Right cardiac atrium (tissue), 5 donors: ENCODE results near the gene BPIFA1. TPM values are rescaled to one million over a fixed set of nuclear protein-coding genes. Genes with fewer than 3 reads are reported as not detected.

Experiments used
- ATAC-seq, 2 donors: fragments of 200-7000 bp; cut with Tn5 transposase; one replicate each; pipeline versions ENCODE4 v1.8.0 to v1.9.1; 2020; ENCODE audit warnings: moderate library complexity in 2 of 2, mild to moderate bottlenecking in 1 of 2
- DNase-seq, 3 donors: peaks; one replicate each; pipeline ENCODE4 v3.0.0-alpha.2; 2020
- H3K27ac ChIP-seq: one replicate; pipeline ENCODE4 v1.5.1; 2013; ENCODE audit warnings: mild to moderate bottlenecking, low read length, control low read depth, moderate library complexity
- H3K27me3 ChIP-seq: one replicate; pipeline ENCODE4 v1.6.1; 2013; ENCODE audit not compliant: control insufficient read depth, insufficient read depth
- H3K4me1 ChIP-seq: one replicate; pipeline ENCODE4 v1.6.1; 2013; ENCODE audit warnings: low read length; ENCODE audit not compliant: control insufficient read depth, insufficient read depth
- H3K4me3 ChIP-seq: one replicate; pipeline ENCODE4 v1.5.1; 2013; ENCODE audit warnings: low read length, control low read depth
- H3K9me3 ChIP-seq: one replicate; pipeline ENCODE4 v1.6.1; 2013; ENCODE audit warnings: low read length; ENCODE audit not compliant: control insufficient read depth
- WGBS: extraction: QIAGEN DNeasy Blood & Tissue Kit; methylation state at CpG from one replicate; pipeline ENCODE4 v1.1.7; 2013; 5-methylcytosine and 5-hydroxymethylcytosine counted together
- intact Hi-C, 4 donors: fragments of 100-400 bp; cut with DNase I; formaldehyde crosslinking; loops; one replicate each; pipeline versions ENCODE4 v1.11.0 to v1.14.0; 2022 to 2023
- long read RNA-seq, 4 donors: library from polyadenylated mRNA; unstranded; transcript quantifications; one replicate each; pipeline ENCODE4 v2.0.0, GENCODE V29; 2020 to 2021
- polyA plus RNA-seq: library from polyadenylated mRNA; stranded (reverse); fragments of 200-250 nt; gene quantifications from one replicate; pipeline ENCODE4 v1.2.3, GENCODE V29; 2013
- total RNA-seq, 4 donors: library from RNA; stranded (reverse); fragmentation: NEBNext Ultra II Directional; extraction: Animal tissue kit (Norgen Biotek cat#: 25700); gene quantifications; one replicate each; pipeline ENCODE4 v1.2.1, GENCODE V29; 2021
- donor health status: healthy with polysubstance abuse.
- donor health status: DM: no; HTN: yes; CAD: no.
- donor health status: DM: no; HTN: no; CAD: no.
- donor health status: DM: no; HTN: yes; CAD: no; lungs with severe emphysema.
- donor health status: DM: yes; HTN: yes; CAD: no.

The BPIFA1 gene
- not detected for total RNA-seq
- not detected for polyA plus RNA-seq
- long read RNA-seq, donor 1, result 0 reads
- long read RNA-seq, donor 2, result 0 reads
- long read RNA-seq, donor 3, result 0 reads
- long read RNA-seq, donor 4, result 0 reads

GRCh38 chr20:33235696-33236095 is at the start of gene BPIFA1:
BPIFA1 (plus strand) TSS chr20:33235996; CDS start chr20:33237712, 1,716 bp downstream.
- H3K27ac ChIP-seq, result no peak within 1 kb of the TSS
- DNase-seq, result no peak
- no peaks in the 10 kb centered on the region for H3K9me3 ChIP-seq
- H3K27me3 ChIP-seq, result no peaks in the 10 kb centered on the region
- no peak within 1 kb of the TSS for H3K4me3 ChIP-seq
- no peaks in the 10 kb centered on the region for H3K4me1 ChIP-seq
- 64% methylated on average over 5 of the region's 5 CpGs for WGBS
- no peak for ATAC-seq
- intact Hi-C loops, result no loop called here

- H3K4me1 ChIP-seq, result no peaks in the 10 kb centered on the region
- H3K27me3 ChIP-seq, result no peaks in the 10 kb centered on the region
- no peak overlapping the region for H3K4me3 ChIP-seq
- intact Hi-C loops, result no loop called here
- no peak for DNase-seq
- H3K27ac ChIP-seq, result no peak overlapping the region
- WGBS, result 68% methylated on average over 4 of the region's 4 CpGs
- no peak for ATAC-seq
- H3K9me3 ChIP-seq, result no peaks in the 10 kb centered on the region
Measured at GRCh38 chr20:33187491-33187890, 48.3 kb upstream of the BPIFA1 start.

- no peak overlapping the region for H3K27ac ChIP-seq
- H3K4me3 ChIP-seq, result no peak overlapping the region
- WGBS, result 83% methylated on average over 9 of the region's 9 CpGs
- DNase-seq, result no peak
- H3K4me1 ChIP-seq, result no peaks in the 10 kb centered on the region
- intact Hi-C loops, result no loop called here
- ATAC-seq, result no peak
- no peaks in the 10 kb centered on the region for H3K9me3 ChIP-seq
- H3K27me3 ChIP-seq, result no peaks in the 10 kb centered on the region
Measured at GRCh38 chr20:33188421-33188820, 47.4 kb upstream of the BPIFA1 start.

- WGBS, result 53% methylated on average over 3 of the region's 3 CpGs
- no peak overlapping the region for H3K27ac ChIP-seq
- no peaks in the 10 kb centered on the region for H3K27me3 ChIP-seq
- H3K9me3 ChIP-seq, result no peaks in the 10 kb centered on the region
- H3K4me3 ChIP-seq, result no peak overlapping the region
- intact Hi-C loops, result no loop called here
- ATAC-seq, result no peak
- no peaks in the 10 kb centered on the region for H3K4me1 ChIP-seq
- no peak for DNase-seq
Measured at GRCh38 chr20:33191484-33191883, 44.3 kb upstream of the BPIFA1 start.

GRCh38 chr20:33191955-33192354 is 43.8 kb upstream of the BPIFA1 start:
- no peak overlapping the region for H3K4me3 ChIP-seq
- no peak overlapping the region for H3K27ac ChIP-seq
- no peaks in the 10 kb centered on the region for H3K9me3 ChIP-seq
- no peak for DNase-seq
- H3K4me1 ChIP-seq, result no peaks in the 10 kb centered on the region
- WGBS, result 88% methylated on average over 1 of the region's 1 CpG
- no peak for ATAC-seq
- intact Hi-C loops, result no loop called here
- H3K27me3 ChIP-seq, result no peaks in the 10 kb centered on the region

GRCh38 chr20:33192912-33193501 is 42.8 kb upstream of the BPIFA1 start:
- Histone ChIP-seq H3K27ac (no peak overlapping the region), H3K4me3 (no peak overlapping the region), H3K4me1 (no peaks in the 10 kb centered on the region), H3K27me3 (no peaks in the 10 kb centered on the region), H3K9me3 (no peaks in the 10 kb centered on the region)
- DNase-seq (no peak), ATAC-seq (no peak)
- intact Hi-C loops, result no loop called here
- 65% methylated on average over 8 of the region's 8 CpGs for WGBS

GRCh38 chr20:33199026-33199425 is 36.8 kb upstream of the BPIFA1 start:
- no peaks in the 10 kb centered on the region for H3K9me3 ChIP-seq
- DNase-seq (no peak), ATAC-seq (no peak)
- no peaks in the 10 kb centered on the region for H3K27me3 ChIP-seq
- no peak overlapping the region for H3K4me3 ChIP-seq
- H3K4me1 ChIP-seq, result no peaks in the 10 kb centered on the region
- intact Hi-C loops, result no loop called here
- no peak overlapping the region for H3K27ac ChIP-seq
- WGBS, result 80% methylated on average over 3 of the region's 3 CpGs

GRCh38 chr20:33202451-33202850 is 33.3 kb upstream of the BPIFA1 start:
- ATAC-seq (no peak), DNase-seq (no peak)
- intact Hi-C loops, result no loop called here
- no peak overlapping the region for H3K4me3 ChIP-seq
- H3K4me1 ChIP-seq, result no peaks in the 10 kb centered on the region
- no peak overlapping the region for H3K27ac ChIP-seq
- WGBS, result 50% methylated on average over 4 of the region's 4 CpGs
- H3K27me3 ChIP-seq, result no peaks in the 10 kb centered on the region
- no peaks in the 10 kb centered on the region for H3K9me3 ChIP-seq

GRCh38 chr20:33203444-33203843 is 32.4 kb upstream of the BPIFA1 start:
- 81% methylated on average over 3 of the region's 3 CpGs for WGBS
- ATAC-seq (no peak), DNase-seq (no peak)
- H3K9me3 ChIP-seq, result no peaks in the 10 kb centered on the region
- no peak overlapping the region for H3K27ac ChIP-seq
- no peak overlapping the region for H3K4me3 ChIP-seq
- H3K27me3 ChIP-seq, result no peaks in the 10 kb centered on the region
- intact Hi-C loops, result no loop called here
- H3K4me1 ChIP-seq, result no peaks in the 10 kb centered on the region

- Histone ChIP-seq H3K4me3 (no peak overlapping the region), H3K4me1 (no peaks in the 10 kb centered on the region), H3K27me3 (no peaks in the 10 kb centered on the region), H3K9me3 (no peaks in the 10 kb centered on the region), H3K27ac (no peak overlapping the region)
- ATAC-seq, result peak; percentile 61 to 67
- intact Hi-C loops, result no loop called here
- 6% methylated on average over 13 of the region's 13 CpGs for WGBS
- DNase-seq, result peak; percentile 70 to 83 (median 79)
Measured at GRCh38 chr20:33209789-33210188, 26.0 kb upstream of the BPIFA1 start.

- no peaks in the 10 kb centered on the region for H3K27me3 ChIP-seq
- WGBS, result 67% methylated on average over 1 of the region's 1 CpG
- no peak overlapping the region for H3K27ac ChIP-seq
- intact Hi-C loops, result no loop called here
- H3K4me3 ChIP-seq, result no peak overlapping the region
- no peak for DNase-seq
- no peaks in the 10 kb centered on the region for H3K4me1 ChIP-seq
- no peaks in the 10 kb centered on the region for H3K9me3 ChIP-seq
- no peak for ATAC-seq
Measured at GRCh38 chr20:33210371-33210770, 25.4 kb upstream of the BPIFA1 start.
